Measurements from ENCODE around the gene CACNA1A. TPM values are rescaled to one million over a fixed set of nuclear protein-coding genes. Genes with fewer than 3 reads are reported as not detected.

Gene CACNA1A
- total and polyA plus RNA-seq, 2 donors: 0.24 to 1.0 TPM

- no peak overlapping the region for H3K4me3 ChIP-seq (ENCODE audit: low read length in 2 of 2)
Measured at GRCh38 chr19:13277104-13277809, 229.0 kb downstream of the CACNA1A start.

GRCh38 chr19:13275016-13275722, 231.1 kb downstream of the CACNA1A start:
- Histone ChIP-seq H3K9me3 (ENCODE audit: control insufficient read depth in 2 of 2, insufficient read depth in 1 of 2, low read length in 1 of 2) (peaks cover 2 to 12% of the 10 kb centered on the region in 2 donors), H3K4me1 (ENCODE audit: control insufficient read depth in 2 of 2, insufficient read depth in 2 of 2, low read length in 2 of 2) (peaks cover 0 to 5% of the 10 kb centered on the region in 2 donors), H3K27me3 (ENCODE audit: control insufficient read depth in 2 of 2, insufficient read depth in 1 of 2, low read length in 1 of 2) (no peaks in the 10 kb centered on the region), H3K36me3 (ENCODE audit: control insufficient read depth in 2 of 2, insufficient read depth in 2 of 2, low read length in 1 of 2) (no peaks in the 10 kb centered on the region), H3K4me3 (ENCODE audit: low read length in 2 of 2) (no peak overlapping the region), H3K27ac (ENCODE audit: low read depth in 1 of 2, low read length in 1 of 2) (no peak overlapping the region)
- 88% methylated on average over 10 of the region's 10 CpGs for WGBS
- no peak for DNase-seq (ENCODE audit: low read depth in 6 of 9, low spot score in 9 of 9)

More at GRCh38 chr19:13277104-13277809, 229.0 kb downstream of the CACNA1A start:
- Histone ChIP-seq H3K4me1 (ENCODE audit: control insufficient read depth in 2 of 2, insufficient read depth in 2 of 2, low read length in 2 of 2) (peaks cover 0 to 5% of the 10 kb centered on the region in 2 donors), H3K9me3 (ENCODE audit: control insufficient read depth in 2 of 2, insufficient read depth in 1 of 2, low read length in 1 of 2) (peaks cover under 1 to 2% of the 10 kb centered on the region in 2 donors), H3K36me3 (ENCODE audit: control insufficient read depth in 2 of 2, insufficient read depth in 2 of 2, low read length in 1 of 2) (no peaks in the 10 kb centered on the region), H3K27ac (ENCODE audit: low read depth in 1 of 2, low read length in 1 of 2) (no peak overlapping the region), H3K27me3 (ENCODE audit: control insufficient read depth in 2 of 2, insufficient read depth in 1 of 2, low read length in 1 of 2) (peaks cover 0 to 10% of the 10 kb centered on the region in 2 donors)
- 39% methylated on average over 17 of the region's 17 CpGs for WGBS
- DNase-seq (ENCODE audit: low read depth in 6 of 9, low spot score in 9 of 9): peak; percentile 49 to 90 (median 81)

- Histone ChIP-seq H3K27ac (ENCODE audit: low read depth in 1 of 2, low read length in 1 of 2) (no peak overlapping the region), H3K27me3 (ENCODE audit: control insufficient read depth in 2 of 2, insufficient read depth in 1 of 2, low read length in 1 of 2) (no peaks in the 10 kb centered on the region), H3K36me3 (ENCODE audit: control insufficient read depth in 2 of 2, insufficient read depth in 2 of 2, low read length in 1 of 2) (no peaks in the 10 kb centered on the region), H3K9me3 (ENCODE audit: control insufficient read depth in 2 of 2, insufficient read depth in 1 of 2, low read length in 1 of 2) (peaks cover 1 to 12% of the 10 kb centered on the region in 2 donors), H3K4me3 (ENCODE audit: low read length in 2 of 2) (no peak overlapping the region), H3K4me1 (ENCODE audit: control insufficient read depth in 2 of 2, insufficient read depth in 2 of 2, low read length in 2 of 2) (no peaks in the 10 kb centered on the region)
- 98% methylated on average over 5 of the region's 5 CpGs for WGBS
- no peak for DNase-seq (ENCODE audit: low read depth in 6 of 9, low spot score in 9 of 9)
Measured at GRCh38 chr19:13270514-13271105, 235.7 kb downstream of the CACNA1A start.

- H3K4me1 ChIP-seq (ENCODE audit: control insufficient read depth in 2 of 2, insufficient read depth in 2 of 2, low read length in 2 of 2): no peaks in the 10 kb centered on the region
- H3K27ac ChIP-seq (ENCODE audit: low read depth in 1 of 2, low read length in 1 of 2): no peak overlapping the region
- no peaks in the 10 kb centered on the region for H3K36me3 ChIP-seq (ENCODE audit: control insufficient read depth in 2 of 2, insufficient read depth in 2 of 2, low read length in 1 of 2)
- H3K9me3 ChIP-seq (ENCODE audit: control insufficient read depth in 2 of 2, insufficient read depth in 1 of 2, low read length in 1 of 2): peaks cover 1 to 12% of the 10 kb centered on the region in 2 donors
- 98% methylated on average over 10 of the region's 10 CpGs for WGBS
- no peaks in the 10 kb centered on the region for H3K27me3 ChIP-seq (ENCODE audit: control insufficient read depth in 2 of 2, insufficient read depth in 1 of 2, low read length in 1 of 2)
- H3K4me3 ChIP-seq (ENCODE audit: low read length in 2 of 2): no peak overlapping the region
- DNase-seq (ENCODE audit: low read depth in 6 of 9, low spot score in 9 of 9): no peak
Measured at GRCh38 chr19:13269348-13269747, 236.9 kb downstream of the CACNA1A start.

- H3K9me3 ChIP-seq (ENCODE audit: control insufficient read depth in 2 of 2, insufficient read depth in 1 of 2, low read length in 1 of 2): peaks cover 1 to 12% of the 10 kb centered on the region in 2 donors
- no peak overlapping the region for H3K4me3 ChIP-seq (ENCODE audit: low read length in 2 of 2)
- WGBS: 85% methylated on average over 4 of the region's 4 CpGs
- H3K4me1 ChIP-seq (ENCODE audit: control insufficient read depth in 2 of 2, insufficient read depth in 2 of 2, low read length in 2 of 2): no peaks in the 10 kb centered on the region
- H3K27ac ChIP-seq (ENCODE audit: low read depth in 1 of 2, low read length in 1 of 2): no peak overlapping the region
- no peaks in the 10 kb centered on the region for H3K36me3 ChIP-seq (ENCODE audit: control insufficient read depth in 2 of 2, insufficient read depth in 2 of 2, low read length in 1 of 2)
- no peak for DNase-seq (ENCODE audit: low read depth in 6 of 9, low spot score in 9 of 9)
- no peaks in the 10 kb centered on the region for H3K27me3 ChIP-seq (ENCODE audit: control insufficient read depth in 2 of 2, insufficient read depth in 1 of 2, low read length in 1 of 2)
Measured at GRCh38 chr19:13267889-13268288, 238.4 kb downstream of the CACNA1A start.

- 95% methylated on average over 15 of the region's 15 CpGs for WGBS
- H3K4me1 ChIP-seq (ENCODE audit: control insufficient read depth in 2 of 2, insufficient read depth in 2 of 2, low read length in 2 of 2): no peaks in the 10 kb centered on the region
Measured at GRCh38 chr19:13267131-13267530, 239.1 kb downstream of the CACNA1A start.

GRCh38 chr19:13262450-13262849, 243.8 kb downstream of the CACNA1A start:
- H3K9me3 ChIP-seq (ENCODE audit: control insufficient read depth in 2 of 2, insufficient read depth in 1 of 2, low read length in 1 of 2): no peaks in the 10 kb centered on the region
- no peaks in the 10 kb centered on the region for H3K4me1 ChIP-seq (ENCODE audit: control insufficient read depth in 2 of 2, insufficient read depth in 2 of 2, low read length in 2 of 2)
- H3K27me3 ChIP-seq (ENCODE audit: control insufficient read depth in 2 of 2, insufficient read depth in 1 of 2, low read length in 1 of 2): no peaks in the 10 kb centered on the region
- H3K36me3 ChIP-seq (ENCODE audit: control insufficient read depth in 2 of 2, insufficient read depth in 2 of 2, low read length in 1 of 2): no peaks in the 10 kb centered on the region
- 72% methylated on average over 8 of the region's 8 CpGs for WGBS
- DNase-seq (ENCODE audit: low read depth in 6 of 9, low spot score in 9 of 9): peak in 5 of 9 donors; percentile 17 to 58 (median 32)
- no peak overlapping the region for H3K4me3 ChIP-seq (ENCODE audit: low read length in 2 of 2)
- H3K27ac ChIP-seq (ENCODE audit: low read depth in 1 of 2, low read length in 1 of 2): no peak overlapping the region

More at GRCh38 chr19:13267131-13267530, 239.1 kb downstream of the CACNA1A start:
- no peak overlapping the region for H3K27ac ChIP-seq (ENCODE audit: low read depth in 1 of 2, low read length in 1 of 2)
- H3K36me3 ChIP-seq (ENCODE audit: control insufficient read depth in 2 of 2, insufficient read depth in 2 of 2, low read length in 1 of 2): no peaks in the 10 kb centered on the region
- H3K27me3 ChIP-seq (ENCODE audit: control insufficient read depth in 2 of 2, insufficient read depth in 1 of 2, low read length in 1 of 2): no peaks in the 10 kb centered on the region
- no peak overlapping the region for H3K4me3 ChIP-seq (ENCODE audit: low read length in 2 of 2)
- no peak for DNase-seq (ENCODE audit: low read depth in 6 of 9, low spot score in 9 of 9)
- H3K9me3 ChIP-seq (ENCODE audit: control insufficient read depth in 2 of 2, insufficient read depth in 1 of 2, low read length in 1 of 2): peaks cover 1 to 10% of the 10 kb centered on the region in 2 donors

- no peak overlapping the region for H3K4me3 ChIP-seq (ENCODE audit: low read length in 2 of 2)
- H3K9me3 ChIP-seq (ENCODE audit: control insufficient read depth in 2 of 2, insufficient read depth in 1 of 2, low read length in 1 of 2): no peaks in the 10 kb centered on the region
- DNase-seq (ENCODE audit: low read depth in 6 of 9, low spot score in 9 of 9): no peak
- H3K36me3 ChIP-seq (ENCODE audit: control insufficient read depth in 2 of 2, insufficient read depth in 2 of 2, low read length in 1 of 2): no peaks in the 10 kb centered on the region
- WGBS: 88% methylated on average over 9 of the region's 9 CpGs
- no peaks in the 10 kb centered on the region for H3K27me3 ChIP-seq (ENCODE audit: control insufficient read depth in 2 of 2, insufficient read depth in 1 of 2, low read length in 1 of 2)
- no peaks in the 10 kb centered on the region for H3K4me1 ChIP-seq (ENCODE audit: control insufficient read depth in 2 of 2, insufficient read depth in 2 of 2, low read length in 2 of 2)
- H3K27ac ChIP-seq (ENCODE audit: low read depth in 1 of 2, low read length in 1 of 2): no peak overlapping the region
Measured at GRCh38 chr19:13260883-13261653, 245.2 kb downstream of the CACNA1A start.

Measured in thymus (tissue), 11 donors.